CD14-positive monocyte (primary cell): ENCODE results near the gene CNIH3. TPM values are rescaled to one million over a fixed set of nuclear protein-coding genes. Genes with fewer than 3 reads are reported as not detected.

Experiments used
- DNase-seq, 3 donors: peaks; one replicate each; pipeline ENCODE4 v3.0.0-alpha.2; 2011 to 2022
- H2AFZ ChIP-seq: 2 replicates; pipeline ENCODE4 v1.6.0; 2012; ENCODE audit warnings: mild to moderate bottlenecking, low read depth, low read length, inconsistent platforms; ENCODE audit not compliant: insufficient read depth, poor library complexity, severe bottlenecking
- H3K27ac ChIP-seq, 2 donors: 1 replicate in 1 of 2; 2 replicates in 1 of 2; pipeline ENCODE4 v1.5.1; 2012 to 2013; ENCODE audit warnings: low read length in 2 of 2, control low read depth in 1 of 2, inconsistent platforms in 1 of 2, low read depth in 1 of 2, mild to moderate bottlenecking in 1 of 2
- H3K27me3 ChIP-seq, 2 donors: one replicate each; pipeline versions ENCODE4 v1.6.0 to v1.6.1; 2011 to 2013; ENCODE audit warnings: low read length in 2 of 2; ENCODE audit not compliant: control insufficient read depth in 2 of 2, insufficient read depth in 2 of 2
- H3K36me3 ChIP-seq, 2 donors: replicated peaks in 1 of 2; 1 replicate in 1 of 2; 2 replicates in 1 of 2; pipeline versions ENCODE4 v1.5.1 to v1.6.1; 2012 to 2013; ENCODE audit warnings: low read length in 2 of 2, control low read depth in 1 of 2, inconsistent platforms in 1 of 2, mild to moderate bottlenecking in 1 of 2; ENCODE audit not compliant: insufficient read depth in 2 of 2, control insufficient read depth in 1 of 2
- H3K4me1 ChIP-seq, 2 donors: 1 replicate in 1 of 2; 2 replicates in 1 of 2; pipeline versions ENCODE4 v1.5.1 to v1.6.1; 2012 to 2013; ENCODE audit warnings: low read length in 2 of 2, control low read depth in 1 of 2, inconsistent platforms in 1 of 2, mild to moderate bottlenecking in 1 of 2, moderate library complexity in 1 of 2; ENCODE audit not compliant: insufficient read depth in 2 of 2, control insufficient read depth in 1 of 2
- H3K4me2 ChIP-seq: replicated peaks from 2 replicates; pipeline ENCODE3; 2012; ENCODE audit warnings: low read length, moderate library complexity, mild to moderate bottlenecking; ENCODE audit not compliant: poor library complexity, severe bottlenecking; ENCODE audit errors: extremely low read depth
- H3K4me3 ChIP-seq, 3 experiments: fragments of 200-600 bp in 1 of 3; sonication (generic) in 1 of 3; replicated peaks in 1 of 3; 1 replicate in 2 of 3; 2 replicates in 1 of 3; pipeline ENCODE4 v1.5.1; 2011 to 2013; ENCODE audit warnings: low read length in 3 of 3, mild to moderate bottlenecking in 3 of 3, control low read depth in 2 of 3, low read depth in 2 of 3, inconsistent platforms in 1 of 3, moderate library complexity in 1 of 3
- H3K79me2 ChIP-seq: 2 replicates; pipeline ENCODE4 v1.6.0; 2012; ENCODE audit warnings: mild to moderate bottlenecking, control low read depth, inconsistent platforms, low read length, moderate library complexity; ENCODE audit not compliant: insufficient read depth
- H3K9ac ChIP-seq: 2 replicates; pipeline ENCODE4 v1.6.0; 2017; ENCODE audit warnings: low read length, mild to moderate bottlenecking; ENCODE audit not compliant: insufficient read depth, poor library complexity, severe bottlenecking
- H3K9me3 ChIP-seq, 2 donors: replicated peaks in 1 of 2; 1 replicate in 1 of 2; 2 replicates in 1 of 2; pipeline versions ENCODE4 v1.5.1 to v1.6.1; 2012 to 2013; ENCODE audit warnings: low read length in 2 of 2, control low read depth in 1 of 2; ENCODE audit not compliant: control insufficient read depth in 1 of 2, insufficient read depth in 1 of 2
- H4K20me1 ChIP-seq: 2 replicates; pipeline ENCODE4 v1.6.0; 2012; ENCODE audit warnings: mild to moderate bottlenecking, low read length, control low read depth, moderate library complexity; ENCODE audit not compliant: insufficient read depth
- H3K27ac Mint-ChIP-seq, 7 donors: one replicate each; pipeline ENCODE4 v1.8.0; 2020; ENCODE audit warnings: mild to moderate bottlenecking in 7 of 7, mixed read lengths in 7 of 7, moderate library complexity in 6 of 7, inconsistent platforms in 2 of 7
- H3K27me3 Mint-ChIP-seq, 3 donors: one replicate each; pipeline ENCODE4 v1.8.0; 2021 to 2022; ENCODE audit warnings: low read depth in 3 of 3, mild to moderate bottlenecking in 3 of 3, mixed read lengths in 3 of 3, moderate library complexity in 3 of 3, inconsistent platforms in 1 of 3
- H3K36me3 Mint-ChIP-seq, 2 donors: one replicate each; pipeline ENCODE4 v1.8.0; 2020; ENCODE audit warnings: mixed read lengths in 2 of 2, inconsistent platforms in 1 of 2, mild to moderate bottlenecking in 1 of 2
- H3K4me1 Mint-ChIP-seq: one replicate; pipeline ENCODE4 v1.8.0; 2020; ENCODE audit warnings: mild to moderate bottlenecking, mixed read lengths
- H3K4me3 Mint-ChIP-seq, 2 donors: one replicate each; pipeline ENCODE4 v1.8.0; 2020; ENCODE audit warnings: mild to moderate bottlenecking in 2 of 2, mixed read lengths in 2 of 2, moderate library complexity in 1 of 2
- H3K9me3 Mint-ChIP-seq, 7 donors: one replicate each; pipeline ENCODE4 v1.8.0; 2020 to 2022; ENCODE audit warnings: mixed read lengths in 7 of 7, mild to moderate bottlenecking in 6 of 7, moderate library complexity in 6 of 7, inconsistent platforms in 2 of 7
- WGBS: methylation state at CpG from one replicate; pipeline ENCODE4 v1.1.5; 2013; ENCODE audit warnings: missing lambda C conversion rate; ENCODE audit not compliant: insufficient coverage; 5-methylcytosine and 5-hydroxymethylcytosine counted together
- intact Hi-C, 2 donors: fragments of 100-400 bp; cut with micrococcal nuclease; formaldehyde crosslinking; loops; one replicate each; pipeline versions ENCODE4 v1.15.0 to v1.15.1; 2023
- polyA plus RNA-seq, 3 donors: library from polyadenylated mRNA; depleted of rRNA in 1 of 3; unstranded in 2 of 3; stranded (reverse) in 1 of 3; fragments of 300-500 nt in 2 of 3; fragments of >200 nt in 1 of 3; fragmentation: Illumina TruSeq in 2 of 3; gene quantifications; 1 replicate in 2 of 3; 2 replicates in 1 of 3; pipeline ENCODE4 v1.2.3, GENCODE V29; 2012 to 2021
- TF ChIP-seq, protein P1 (sequence below): fragments of 200-600 bp; IDR thresholded peaks from one replicate; pipeline ENCODE4 v1.8.0; 2022; ENCODE audit warnings: antibody characterized with exemption, mild to moderate bottlenecking

The CNIH3 gene
- polyA plus RNA-seq, 3 donors = 0.37 TPM; not detected in 2

DNA sequence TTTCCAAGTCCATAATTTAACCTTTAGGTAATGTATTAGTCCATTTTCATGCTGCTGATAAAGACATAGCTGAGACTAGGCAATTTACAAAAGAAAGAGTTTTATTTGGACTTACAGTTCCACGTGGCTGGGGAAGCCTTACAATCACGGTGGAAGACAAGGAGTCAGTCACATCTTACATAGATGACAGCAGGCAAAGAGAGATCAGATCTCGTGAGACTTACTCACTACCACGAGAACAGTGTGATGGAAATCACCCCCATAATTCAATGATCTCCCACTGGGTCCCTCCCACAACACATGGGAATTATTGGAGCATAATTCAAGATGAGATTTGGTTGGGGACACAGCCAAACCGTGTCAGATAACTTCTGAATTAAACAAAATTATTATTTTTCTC, 44.0 kb downstream of the CNIH3 start:
- Histone ChIP-seq H3K4me2 (no peak overlapping the region), H3K9ac (no peak overlapping the region), H3K9me3 (no peaks in the 10 kb centered on the region), H3K27me3 (no peaks in the 10 kb centered on the region), H4K20me1 (no peaks in the 10 kb centered on the region), H3K4me1 (no peaks in the 10 kb centered on the region), H3K4me3 (no peak overlapping the region), H3K36me3 (no peaks in the 10 kb centered on the region), H2AFZ (no peak overlapping the region), H3K79me2 (no peaks in the 10 kb centered on the region), H3K27ac (no peak overlapping the region)
- no peaks in the 10 kb centered on the region for H3K36me3 Mint-ChIP-seq
- no peak for DNase-seq
- TF ChIP-seq, protein P1, sequence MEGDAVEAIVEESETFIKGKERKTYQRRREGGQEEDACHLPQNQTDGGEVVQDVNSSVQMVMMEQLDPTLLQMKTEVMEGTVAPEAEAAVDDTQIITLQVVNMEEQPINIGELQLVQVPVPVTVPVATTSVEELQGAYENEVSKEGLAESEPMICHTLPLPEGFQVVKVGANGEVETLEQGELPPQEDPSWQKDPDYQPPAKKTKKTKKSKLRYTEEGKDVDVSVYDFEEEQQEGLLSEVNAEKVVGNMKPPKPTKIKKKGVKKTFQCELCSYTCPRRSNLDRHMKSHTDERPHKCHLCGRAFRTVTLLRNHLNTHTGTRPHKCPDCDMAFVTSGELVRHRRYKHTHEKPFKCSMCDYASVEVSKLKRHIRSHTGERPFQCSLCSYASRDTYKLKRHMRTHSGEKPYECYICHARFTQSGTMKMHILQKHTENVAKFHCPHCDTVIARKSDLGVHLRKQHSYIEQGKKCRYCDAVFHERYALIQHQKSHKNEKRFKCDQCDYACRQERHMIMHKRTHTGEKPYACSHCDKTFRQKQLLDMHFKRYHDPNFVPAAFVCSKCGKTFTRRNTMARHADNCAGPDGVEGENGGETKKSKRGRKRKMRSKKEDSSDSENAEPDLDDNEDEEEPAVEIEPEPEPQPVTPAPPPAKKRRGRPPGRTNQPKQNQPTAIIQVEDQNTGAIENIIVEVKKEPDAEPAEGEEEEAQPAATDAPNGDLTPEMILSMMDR = no peak
- WGBS = 80% methylated on average over 2 of the region's 5 CpGs
- H3K9me3 Mint-ChIP-seq = peaks cover 0 to 6% (median 0%) of the 10 kb centered on the region in 7 donors
- intact Hi-C loops = no loop called here
- H3K27me3 Mint-ChIP-seq = peaks cover 2 to 6% (median 5%) of the 10 kb centered on the region in 3 donors
- H3K4me3 Mint-ChIP-seq = no peak overlapping the region
- H3K4me1 Mint-ChIP-seq = no peaks in the 10 kb centered on the region
- no peak overlapping the region for H3K27ac Mint-ChIP-seq

DNA sequence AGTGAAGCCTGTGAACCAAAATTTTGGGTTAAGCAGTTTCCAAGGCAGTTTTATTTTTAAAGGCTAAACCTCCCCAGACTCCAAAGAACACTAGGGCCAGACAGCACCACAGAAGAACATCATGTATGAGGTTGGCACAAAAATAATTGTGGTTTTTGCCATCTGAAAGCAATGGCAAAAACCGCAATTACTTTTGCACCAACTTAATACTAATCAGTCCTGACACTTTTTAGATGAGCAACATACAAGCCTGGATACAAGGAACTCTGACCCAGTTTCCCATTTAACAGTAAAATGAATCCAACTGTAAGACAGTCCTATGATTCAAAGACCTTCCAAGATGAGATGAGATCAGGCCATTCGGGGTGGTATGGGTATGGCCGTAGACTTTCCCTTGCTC, 46.8 kb downstream of the CNIH3 start:
- 100% methylated on average over 1 of the region's 3 CpGs for WGBS
- H3K4me1 Mint-ChIP-seq = no peaks in the 10 kb centered on the region

More for the DNA sequence above, 46.8 kb downstream of the CNIH3 start:
- Mint-ChIP-seq H3K36me3 (no peaks in the 10 kb centered on the region), H3K27me3 (peaks cover 2 to 6% (median 4%) of the 10 kb centered on the region in 3 donors), H3K9me3 (peaks cover 0 to 2% (median 0%) of the 10 kb centered on the region in 7 donors), H3K27ac (no peak overlapping the region), H3K4me3 (no peak overlapping the region)
- H3K4me1 ChIP-seq = no peaks in the 10 kb centered on the region
- H3K9ac ChIP-seq = no peak overlapping the region
- intact Hi-C loops = no loop called here
- TF ChIP-seq, protein P1 = no peak
- H3K27ac ChIP-seq = no peak overlapping the region
- no peaks in the 10 kb centered on the region for H3K9me3 ChIP-seq
- H3K27me3 ChIP-seq = no peaks in the 10 kb centered on the region
- H3K4me2 ChIP-seq = no peak overlapping the region
- H3K79me2 ChIP-seq = no peaks in the 10 kb centered on the region
- no peaks in the 10 kb centered on the region for H3K36me3 ChIP-seq
- no peak overlapping the region for H2AFZ ChIP-seq
- no peak for DNase-seq
- H4K20me1 ChIP-seq = no peaks in the 10 kb centered on the region
- H3K4me3 ChIP-seq = no peak overlapping the region
